Putamen (tissue), 1 donor: ENCODE data around the gene PCDHGB3.

Experiments used
- DNase-seq: peaks from one replicate; pipeline ENCODE4 v3.0.0-alpha.2; 2016; ENCODE audit warnings: low spot score

The PCDHGB3 gene

DNA sequence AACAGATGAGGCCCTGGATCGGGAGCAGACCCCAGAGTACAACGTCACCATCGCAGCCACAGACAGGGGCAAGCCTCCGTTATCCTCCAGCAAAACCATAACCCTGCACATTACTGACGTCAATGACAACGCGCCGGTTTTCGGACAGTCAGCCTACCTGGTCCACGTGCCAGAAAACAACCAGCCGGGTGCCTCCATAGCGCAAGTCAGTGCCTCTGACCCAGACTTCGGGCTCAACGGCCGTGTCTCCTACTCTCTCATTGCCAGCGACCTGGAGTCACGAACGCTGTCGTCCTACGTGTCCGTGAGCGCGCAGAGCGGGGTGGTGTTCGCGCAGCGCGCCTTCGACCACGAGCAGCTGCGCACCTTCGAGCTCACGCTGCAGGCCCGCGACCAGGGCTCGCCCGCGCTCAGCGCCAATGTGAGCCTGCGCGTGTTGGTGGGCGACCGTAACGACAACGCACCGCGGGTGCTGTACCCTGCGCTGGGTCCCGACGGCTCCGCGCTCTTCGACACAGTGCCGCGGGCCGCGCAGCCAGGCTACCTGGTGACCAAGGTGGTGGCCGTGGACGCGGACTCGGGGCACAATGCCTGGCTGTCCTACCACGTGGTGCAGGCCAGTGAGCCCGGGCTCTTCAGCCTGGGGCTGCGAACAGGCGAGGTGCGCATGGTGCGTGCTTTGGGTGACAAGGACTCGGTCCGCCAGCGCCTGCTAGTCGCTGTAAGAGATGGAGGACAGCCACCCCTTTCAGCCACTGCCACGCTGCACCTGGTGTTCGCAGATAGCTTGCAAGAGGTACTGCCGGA lies 49.2 kb downstream of the PCDHGB3 start:
- no peak for DNase-seq

DNA sequence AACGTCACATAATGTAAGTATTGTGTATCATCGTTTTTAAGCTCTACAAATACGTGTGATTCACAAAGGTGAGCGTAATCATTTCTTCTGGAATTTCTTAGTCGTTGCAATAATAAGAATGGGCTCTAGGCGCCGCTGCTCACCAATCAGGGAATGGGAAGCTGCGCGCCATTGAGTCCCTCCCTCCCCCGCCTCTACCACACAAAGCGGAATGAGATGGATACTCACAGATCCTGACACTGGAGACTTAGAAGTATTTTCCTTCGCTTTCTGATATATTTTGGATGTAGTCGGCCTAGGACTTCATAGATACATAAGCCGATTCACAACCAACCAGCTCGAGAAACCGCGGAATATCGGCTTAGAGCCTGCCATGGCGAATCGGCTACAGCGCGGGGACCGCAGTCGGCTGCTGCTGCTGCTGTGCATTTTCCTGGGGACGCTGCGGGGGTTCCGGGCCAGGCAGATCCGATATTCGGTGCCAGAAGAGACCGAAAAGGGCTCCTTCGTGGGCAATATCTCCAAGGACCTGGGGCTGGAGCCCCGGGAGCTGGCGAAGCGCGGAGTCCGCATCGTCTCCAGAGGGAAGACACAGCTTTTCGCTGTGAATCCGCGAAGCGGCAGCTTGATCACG lies 50.9 kb downstream of the PCDHGB3 start, which contains the start of gene PCDHGA11:
Gene PCDHGA11 (plus strand): TSS at position 197 of the 634 bp plus-strand sequence. CDS start 177 bp downstream, at position 374.
- no peak for DNase-seq

DNA sequence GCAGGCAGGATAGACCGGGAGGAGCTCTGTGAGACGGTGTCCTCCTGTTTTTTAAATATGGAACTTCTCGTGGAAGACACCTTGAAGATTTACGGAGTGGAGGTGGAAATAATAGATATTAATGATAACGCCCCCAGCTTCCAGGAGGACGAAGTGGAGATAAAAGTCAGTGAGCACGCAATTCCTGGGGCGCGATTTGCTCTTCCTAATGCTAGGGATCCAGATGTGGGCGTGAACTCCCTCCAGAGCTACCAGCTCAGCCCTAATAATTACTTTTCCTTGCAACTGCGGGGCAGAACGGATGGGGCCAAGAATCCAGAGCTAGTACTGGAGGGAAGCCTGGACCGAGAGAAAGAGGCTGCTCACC lies 51.4 kb downstream of the PCDHGB3 start:
- DNase-seq, result no peak
